SU-DHL-6 (cell line): Measurements from ENCODE around the gene KMT5B.
A peak's percentile ranks its signal among the peaks of the same experiment; 100 is the strongest.

Experiments used
- H2AFZ ChIP-seq: fragments of 200-600 bp; sonication (generic); 2 replicates; pipeline ENCODE4 v1.6.1; 2014; ENCODE audit warnings: low read depth, mild to moderate bottlenecking, moderate library complexity, mixed read lengths, antibody characterized with exemption, low read length; ENCODE audit not compliant: severe bottlenecking
- H3F3A ChIP-seq: fragments of 200-600 bp; shearing (Covaris generic); 2 replicates; pipeline ENCODE4 v1.6.0; 2016; ENCODE audit warnings: antibody characterized with exemption, mild to moderate bottlenecking; ENCODE audit not compliant: insufficient read depth
- H3K27ac ChIP-seq: fragments of 200-600 bp; sonication (generic); 2 replicates; pipeline ENCODE4 v1.5.1; 2016; ENCODE audit warnings: low read depth, mild to moderate bottlenecking, low read length, moderate library complexity, mixed read lengths
- H3K27me3 ChIP-seq: fragments of 200-600 bp; sonication (generic), shearing (Covaris generic); 2 replicates; pipeline ENCODE4 v1.6.0; 2014; ENCODE audit warnings: mild to moderate bottlenecking, low read length
- H3K36me3 ChIP-seq: fragments of 200-600 bp; sonication (generic); 2 replicates; pipeline ENCODE4 v1.6.1; 2014; ENCODE audit warnings: mild to moderate bottlenecking, low read length, mixed read lengths
- H3K4me2 ChIP-seq: fragments of 300-600, 200-600 bp; shearing (Covaris generic), sonication (generic); 2 replicates; pipeline ENCODE4 v1.6.0; 2014; ENCODE audit warnings: low read length, low read depth, mild to moderate bottlenecking; ENCODE audit not compliant: poor library complexity, severe bottlenecking
- H3K4me3 ChIP-seq: fragments of 200-600 bp; sonication (generic); 2 replicates; pipeline ENCODE4 v1.5.1; 2014; ENCODE audit warnings: antibody characterized with exemption, low read length, mild to moderate bottlenecking, mixed read lengths; ENCODE audit not compliant: insufficient read depth, poor library complexity, severe bottlenecking
- H3K79me2 ChIP-seq: fragments of 200-600 bp; sonication (generic); 2 replicates; pipeline ENCODE4 v1.6.1; 2014; ENCODE audit warnings: mild to moderate bottlenecking, low read length, moderate library complexity; ENCODE audit not compliant: insufficient read depth
- H3K9ac ChIP-seq: fragments of 200-600 bp; sonication (generic); 2 replicates; pipeline ENCODE4 v1.7.0; 2014; ENCODE audit warnings: mild to moderate bottlenecking, low read length
- H3K9me2 ChIP-seq: fragments of 200-600 bp; sonication (generic); replicated peaks from 2 replicates; pipeline ENCODE4 v1.6.1; 2014; ENCODE audit warnings: low read length; ENCODE audit not compliant: insufficient read depth
- H3K9me3 ChIP-seq: fragments of 200-600 bp; sonication (generic); 2 replicates; pipeline ENCODE4 v1.6.1; 2014; ENCODE audit warnings: low read length, mixed read lengths; ENCODE audit not compliant: insufficient read depth
- H4K20me1 ChIP-seq: fragments of 200-600 bp; sonication (generic); 2 replicates; pipeline ENCODE4 v1.6.1; 2014; ENCODE audit warnings: low read depth, mild to moderate bottlenecking, antibody characterized with exemption, low read length, moderate library complexity, mixed read lengths
- CTCF ChIP-seq: fragments of 200-600 bp; sonication (generic); IDR thresholded peaks from one replicate; pipeline ENCODE4 v1.5.1; 2017; ENCODE audit warnings: antibody characterized with exemption, mild to moderate bottlenecking, low read length, moderate library complexity; ENCODE audit not compliant: insufficient read depth, poor library complexity, severe bottlenecking
- EZH2phosphoT487 ChIP-seq: fragments of 200-600 bp; sonication (generic), shearing (Covaris generic); conservative IDR thresholded peaks from 2 replicates; pipeline ENCODE4 v1.6.1; 2018; ENCODE audit warnings: mild to moderate bottlenecking, antibody characterized with exemption, low read length, moderate library complexity, mixed read lengths

KMT5B gene

GRCh38 chr11:68213135-68213515 lies at the start of gene KMT5B:
KMT5B (minus strand) TSS chr11:68213296; CDS start chr11:68190076, 23,220 bp downstream.
- Histone ChIP-seq H3K9me2 (no peaks in the 10 kb centered on the region), H4K20me1 (0 out of 2 replicates have a peak, but pooled peaks cover 16% of the 10 kb centered on the region), H3K9ac (peak within 1 kb of the TSS; percentile 82), H3K9me3 (no peaks in the 10 kb centered on the region), H3K79me2 (peaks cover 43% of the 10 kb centered on the region), H3K27ac (peak within 1 kb of the TSS; percentile 77), H2AFZ (peak within 1 kb of the TSS; percentile 100), H3K4me2 (peak within 1 kb of the TSS; percentile 96), H3K27me3 (no peaks in the 10 kb centered on the region), H3K4me3 (peak within 1 kb of the TSS; percentile 87), H3F3A (no peaks in the 10 kb centered on the region), H3K36me3 (no peaks in the 10 kb centered on the region)
- TF ChIP-seq CTCF (no peak), EZH2phosphoT487 (no peak)

GRCh38 chr11:68262544-68262827 lies 49.4 kb upstream of the KMT5B start:
- Histone ChIP-seq H3K9ac (no peak overlapping the region), H3K27ac (no peak overlapping the region), H3K9me3 (no peaks in the 10 kb centered on the region), H3K36me3 (no peaks in the 10 kb centered on the region), H4K20me1 (no peaks in the 10 kb centered on the region), H3K4me3 (no peak overlapping the region), H3K4me2 (no peak overlapping the region), H3K27me3 (no peaks in the 10 kb centered on the region), H3K9me2 (no peaks in the 10 kb centered on the region), H3K79me2 (no peaks in the 10 kb centered on the region), H3F3A (peaks cover 4% of the 10 kb centered on the region; the same call in 1 of the 2 replicates), H2AFZ (no peak overlapping the region)
- TF ChIP-seq EZH2phosphoT487 (no peak), CTCF (no peak)

- H3K9ac ChIP-seq: no peak overlapping the region
- no peak overlapping the region for H2AFZ ChIP-seq
- no peaks in the 10 kb centered on the region for H3K27me3 ChIP-seq
- no peaks in the 10 kb centered on the region for H3K36me3 ChIP-seq
- no peaks in the 10 kb centered on the region for H3K9me3 ChIP-seq
- no peak overlapping the region for H3K4me3 ChIP-seq
- no peaks in the 10 kb centered on the region for H3K79me2 ChIP-seq
- TF ChIP-seq EZH2phosphoT487 (no peak), CTCF (no peak)
- no peak overlapping the region for H3K27ac ChIP-seq
- no peaks in the 10 kb centered on the region for H3F3A ChIP-seq
- no peaks in the 10 kb centered on the region for H4K20me1 ChIP-seq
- H3K9me2 ChIP-seq: no peaks in the 10 kb centered on the region
- H3K4me2 ChIP-seq: no peak overlapping the region
Observed at GRCh38 chr11:68261749-68262543, 48.9 kb upstream of the KMT5B start.
